Fibroblast of skin of left biceps (primary cell): ENCODE data around the gene SLC22A31.
"Not testable (repeated sequence)": the region's sequence is repeated elsewhere in the genome, so short reads cannot be mapped to it uniquely, and the experiment has no call there.

ENCODE experiments used
- DNase-seq, 2 experiments: peaks; one replicate each; pipeline ENCODE4 v3.0.0-alpha.2; 2013; ENCODE audit warnings: low read depth in 2 of 2

SLC22A31 gene

GRCh38 chr16:89193576-89194293 is 6.6 kb downstream of the SLC22A31 start:
- no peak for DNase-seq

GRCh38 chr16:89192956-89193575 is 7.3 kb downstream of the SLC22A31 start:
- DNase-seq, result peak; percentile 65 to 67

GRCh38 chr16:89192186-89192955 is 8.0 kb downstream of the SLC22A31 start:
- peak; percentile 83 to 84 for DNase-seq

- DNase-seq, result no peak
Observed at GRCh38 chr16:89191901-89192185, 8.5 kb downstream of the SLC22A31 start.

- no peak for DNase-seq
Observed at GRCh38 chr16:89191033-89191900, 9.1 kb downstream of the SLC22A31 start.

- no peak for DNase-seq
Observed at GRCh38 chr16:89190150-89190958, 10.0 kb downstream of the SLC22A31 start.

GRCh38 chr16:89189358-89190025 is 10.8 kb downstream of the SLC22A31 start:
- DNase-seq, result no peak

GRCh38 chr16:89188471-89189357 is 11.6 kb downstream of the SLC22A31 start:
- not testable (repeated sequence) for DNase-seq

- no peak for DNase-seq
Observed at GRCh38 chr16:89187770-89188392, 12.5 kb downstream of the SLC22A31 start.

GRCh38 chr16:89187032-89187769 is 13.1 kb downstream of the SLC22A31 start:
- DNase-seq, result no peak

- not testable (repeated sequence) for DNase-seq
Observed at GRCh38 chr16:89186593-89187031, 13.7 kb downstream of the SLC22A31 start.

- not testable (repeated sequence) for DNase-seq
Observed at GRCh38 chr16:89185887-89186592, 14.3 kb downstream of the SLC22A31 start.

GRCh38 chr16:89184933-89185794 is 15.2 kb downstream of the SLC22A31 start:
- DNase-seq, result no peak

GRCh38 chr16:89184677-89184932 is 15.7 kb downstream of the SLC22A31 start:
- DNase-seq, result no peak

GRCh38 chr16:89183975-89184676 is 16.2 kb downstream of the SLC22A31 start:
- no peak for DNase-seq

- DNase-seq, result no peak
Observed at GRCh38 chr16:89183463-89183862, 16.9 kb downstream of the SLC22A31 start.
